Ishikawa (cell line): ENCODE data around the gene PRCD.

Experiments used
- CEBPB ChIP-seq: IDR thresholded peaks from 2 replicates; pipeline ENCODE4 v1.6.1; 2012
- CREB1 ChIP-seq: IDR thresholded peaks from 2 replicates; pipeline ENCODE4 v1.6.1; 2012; ENCODE audit warnings: low read depth
- EGR1 ChIP-seq: IDR thresholded peaks from 2 replicates; pipeline ENCODE4 v1.6.1; 2012
- EP300 ChIP-seq: IDR thresholded peaks from 2 replicates; pipeline ENCODE4 v1.6.1; 2012; ENCODE audit warnings: borderline replicate concordance
- FOXM1 ChIP-seq: IDR thresholded peaks from 2 replicates; pipeline ENCODE4 v1.6.1; 2012; ENCODE audit warnings: low read depth, borderline replicate concordance
- NFIC ChIP-seq: IDR thresholded peaks from 2 replicates; pipeline ENCODE4 v1.6.1; 2012
- RAD21 ChIP-seq: IDR thresholded peaks from 2 replicates; pipeline ENCODE4 v1.6.1; 2012; ENCODE audit warnings: low read depth
- REST ChIP-seq: IDR thresholded peaks from 2 replicates; pipeline ENCODE4 v1.6.1; 2012; ENCODE audit warnings: low read depth, mild to moderate bottlenecking
- TAF1 ChIP-seq: IDR thresholded peaks from 2 replicates; pipeline ENCODE4 v1.6.1; 2012; ENCODE audit warnings: low read depth, mild to moderate bottlenecking
- TCF12 ChIP-seq: IDR thresholded peaks from 2 replicates; pipeline ENCODE4 v1.6.1; 2012; ENCODE audit warnings: low read depth
- TEAD4 ChIP-seq: IDR thresholded peaks from 2 replicates; pipeline ENCODE4 v1.6.1; 2012
- YY1 ChIP-seq: IDR thresholded peaks from 2 replicates; pipeline ENCODE4 v1.6.1; 2012; ENCODE audit warnings: low read depth
- ZBTB7A ChIP-seq: IDR thresholded peaks from 2 replicates; pipeline ENCODE4 v1.6.1; 2012; ENCODE audit warnings: low read depth
- TF ChIP-seq, protein P1 (sequence below): IDR thresholded peaks from 2 replicates; pipeline ENCODE4 v1.6.1; 2012
- TF ChIP-seq, protein P2 (sequence below): IDR thresholded peaks from 2 replicates; pipeline ENCODE4 v1.6.1; 2012

PRCD gene

DNA sequence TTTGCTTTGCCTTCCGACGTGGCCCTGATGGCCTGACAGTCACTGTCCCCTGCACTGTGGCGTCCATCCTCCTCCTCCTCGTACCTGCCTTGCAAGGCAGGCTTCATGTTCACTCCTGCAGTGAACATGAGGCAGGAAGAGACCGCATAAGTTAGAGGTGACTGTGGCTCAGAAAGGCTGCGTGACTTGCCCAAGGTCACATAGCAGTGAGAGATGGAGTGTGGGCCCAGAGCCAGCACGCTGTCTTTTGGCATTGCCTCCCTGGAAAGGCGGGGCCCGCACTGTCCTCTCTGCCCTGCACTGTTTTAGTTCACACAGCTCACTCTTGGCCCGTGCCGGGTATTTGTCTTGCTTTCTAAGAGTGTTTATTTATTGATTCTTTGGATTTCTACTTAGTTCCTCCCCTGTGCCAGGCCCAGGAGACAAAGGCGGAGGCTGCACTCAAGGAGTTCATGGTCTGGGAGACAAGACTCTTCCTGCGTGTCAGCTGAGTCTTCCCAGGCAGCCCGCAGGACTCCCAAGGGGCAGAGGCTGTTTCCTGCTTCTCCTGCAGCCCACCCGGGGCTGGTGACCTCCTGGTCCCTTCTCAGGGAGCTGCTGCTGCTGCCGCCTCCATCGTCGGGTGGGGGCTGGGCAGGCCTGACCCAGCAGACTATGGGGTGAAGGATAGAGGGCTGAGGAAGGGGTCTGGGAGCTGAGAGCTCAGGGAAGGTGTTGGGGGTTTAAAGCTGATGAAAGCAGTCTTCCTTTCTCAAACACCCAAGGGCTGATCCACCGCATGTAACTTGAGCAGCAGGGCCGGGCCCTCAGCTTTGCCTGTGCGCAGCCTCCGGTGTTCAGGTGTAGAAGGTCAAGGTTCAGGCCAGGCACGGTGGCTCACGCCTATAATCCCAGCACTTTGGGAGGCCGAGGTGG, 15.0 kb upstream of the PRCD start:
- TF ChIP-seq TEAD4, result no peak
- no peak for TF ChIP-seq TAF1
- TF ChIP-seq CREB1, result no peak
- no peak for TF ChIP-seq RAD21
- TF ChIP-seq YY1, result no peak
- TF ChIP-seq REST, result no peak
- TF ChIP-seq ZBTB7A, result no peak
- TF ChIP-seq FOXM1, result no peak
- TF ChIP-seq, protein P1, sequence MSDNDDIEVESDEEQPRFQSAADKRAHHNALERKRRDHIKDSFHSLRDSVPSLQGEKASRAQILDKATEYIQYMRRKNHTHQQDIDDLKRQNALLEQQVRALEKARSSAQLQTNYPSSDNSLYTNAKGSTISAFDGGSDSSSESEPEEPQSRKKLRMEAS, result no peak
- TF ChIP-seq, protein P2, sequence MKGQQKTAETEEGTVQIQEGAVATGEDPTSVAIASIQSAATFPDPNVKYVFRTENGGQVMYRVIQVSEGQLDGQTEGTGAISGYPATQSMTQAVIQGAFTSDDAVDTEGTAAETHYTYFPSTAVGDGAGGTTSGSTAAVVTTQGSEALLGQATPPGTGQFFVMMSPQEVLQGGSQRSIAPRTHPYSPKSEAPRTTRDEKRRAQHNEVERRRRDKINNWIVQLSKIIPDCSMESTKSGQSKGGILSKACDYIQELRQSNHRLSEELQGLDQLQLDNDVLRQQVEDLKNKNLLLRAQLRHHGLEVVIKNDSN, result no peak

DNA sequence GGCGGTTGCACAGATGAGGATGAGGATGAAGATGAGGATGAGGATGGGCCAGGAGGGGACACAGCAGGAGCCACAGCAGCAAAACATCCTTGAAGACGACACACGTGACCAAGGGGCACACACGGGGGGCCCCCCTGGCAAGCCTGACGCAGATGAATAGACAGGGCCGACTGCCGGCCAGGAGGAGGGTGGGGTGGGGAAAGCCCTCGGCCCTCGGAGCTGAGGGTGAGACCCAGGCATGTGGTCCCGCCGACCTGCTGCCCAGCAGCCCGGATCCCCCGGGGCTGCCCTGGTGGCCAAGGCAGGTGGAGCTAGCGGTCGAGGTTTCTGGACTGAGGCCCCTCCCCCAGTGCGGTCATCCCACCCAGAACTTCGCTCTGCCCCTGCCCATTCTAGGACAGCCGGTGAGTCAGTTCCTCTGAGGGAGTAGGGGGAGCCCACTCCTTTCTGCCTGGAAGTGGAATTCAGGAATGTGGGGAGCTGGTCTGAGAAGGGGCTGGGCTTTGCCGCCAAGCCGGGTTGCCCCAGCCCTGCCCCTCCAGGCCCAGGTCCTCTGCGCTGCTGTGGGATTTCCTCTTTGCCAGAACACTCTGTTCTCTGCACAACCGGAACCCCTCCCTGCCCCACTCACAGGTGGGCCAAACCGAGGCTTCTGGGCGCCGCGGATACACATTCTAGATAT, 12.3 kb upstream of the PRCD start:
- no peak for TF ChIP-seq EP300
- TF ChIP-seq, protein P1, result no peak

DNA sequence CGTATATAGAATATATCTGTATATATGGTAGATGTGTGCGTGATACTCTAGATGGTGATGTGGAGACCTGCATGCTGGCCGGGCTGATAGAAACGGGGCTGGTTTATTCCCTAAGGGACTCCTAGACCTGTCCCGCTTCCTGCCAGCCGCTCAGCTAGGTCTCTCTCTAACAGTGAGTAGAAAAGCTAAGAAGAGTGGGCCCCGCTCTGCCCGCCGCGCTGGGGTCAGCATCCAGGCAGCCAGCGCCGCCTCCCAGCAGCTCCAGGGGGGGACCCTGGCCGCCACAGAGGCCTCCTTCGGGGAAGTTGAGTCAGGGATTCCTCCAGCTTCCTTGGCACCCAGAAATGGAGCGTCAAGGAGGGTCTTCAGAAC, 11.7 kb upstream of the PRCD start:
- TF ChIP-seq TCF12, result no peak
- TF ChIP-seq, protein P1, result no peak
- no peak for TF ChIP-seq RAD21
- TF ChIP-seq YY1, result no peak
- no peak for TF ChIP-seq TEAD4
- TF ChIP-seq NFIC, result no peak
- no peak for TF ChIP-seq TAF1
- no peak for TF ChIP-seq CEBPB
- no peak for TF ChIP-seq EP300
- no peak for TF ChIP-seq ZBTB7A
- TF ChIP-seq CREB1, result no peak
- no peak for TF ChIP-seq EGR1
- TF ChIP-seq, protein P2, result no peak
- TF ChIP-seq FOXM1, result no peak

GRCh38 chr17:76528528-76529223, 11.2 kb upstream of the PRCD start:
- TF ChIP-seq CEBPB (no peak), TCF12 (no peak), ZBTB7A (no peak), REST (no peak), EGR1 (no peak), EP300 (no peak), YY1 (no peak), RAD21 (no peak), FOXM1 (no peak), TEAD4 (no peak), CREB1 (no peak), NFIC (no peak), TAF1 (no peak)
- TF ChIP-seq, protein P2, result no peak
- TF ChIP-seq, protein P1, result no peak
